Measurements from ENCODE around the gene ELOB. TPM values are rescaled to one million over a fixed set of nuclear protein-coding genes. Genes with fewer than 3 reads are reported as not detected.

Gene ELOB
- total RNA-seq, 1 experiment from 2014 or later: 397 TPM

DNA sequence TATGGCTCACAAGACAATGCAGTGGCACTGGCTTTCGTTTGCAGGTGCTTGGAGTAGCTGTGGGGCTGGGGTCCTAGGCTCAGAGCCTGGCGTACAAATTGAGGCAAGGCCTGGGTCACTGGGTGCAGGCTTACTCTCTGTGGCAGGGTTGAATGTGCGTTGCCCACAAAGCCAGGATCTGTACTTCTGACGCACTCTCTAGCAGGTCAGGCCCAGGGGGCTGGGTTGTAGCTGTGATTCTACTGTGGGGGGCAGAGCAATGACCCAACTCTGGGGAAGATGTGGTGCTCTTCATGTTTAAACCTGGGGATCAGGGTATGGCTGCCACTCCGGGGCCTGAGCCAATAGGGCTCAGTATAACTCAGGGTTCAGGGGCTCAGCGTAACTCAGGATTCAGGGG, 33.6 kb upstream of the ELOB start:
- DNase-seq (ENCODE audit: low spot score): no peak

DNA sequence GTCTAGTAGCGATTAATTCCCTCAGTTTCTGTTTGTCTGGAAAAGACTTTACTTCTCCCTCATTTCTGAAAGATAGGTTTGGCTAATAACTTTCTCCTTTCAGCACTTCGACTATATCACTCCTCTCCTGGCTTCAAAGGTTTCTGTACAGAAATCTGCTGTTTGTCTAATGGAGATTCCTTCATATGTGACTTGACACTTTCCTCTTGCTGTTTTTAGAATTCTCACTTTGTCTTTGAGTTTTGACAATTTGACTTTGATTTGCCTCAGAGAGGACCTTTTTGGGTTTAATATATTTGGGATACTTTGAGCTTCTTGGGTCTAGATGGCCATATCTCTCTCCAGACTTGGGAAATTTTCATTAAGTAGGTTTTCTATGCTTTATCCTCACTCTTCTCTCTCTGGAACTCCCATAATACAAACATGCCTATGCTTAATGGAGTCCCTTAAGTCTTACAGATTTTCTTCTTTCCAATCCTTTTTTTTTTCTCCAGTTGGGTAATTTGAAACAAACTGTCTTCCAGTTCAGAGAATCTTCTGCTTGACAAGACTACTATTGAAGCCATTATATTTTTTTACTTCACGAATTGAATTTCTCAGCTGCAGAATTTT, 32.2 kb upstream of the ELOB start:
- no peak for DNase-seq (ENCODE audit: low spot score)

DNA sequence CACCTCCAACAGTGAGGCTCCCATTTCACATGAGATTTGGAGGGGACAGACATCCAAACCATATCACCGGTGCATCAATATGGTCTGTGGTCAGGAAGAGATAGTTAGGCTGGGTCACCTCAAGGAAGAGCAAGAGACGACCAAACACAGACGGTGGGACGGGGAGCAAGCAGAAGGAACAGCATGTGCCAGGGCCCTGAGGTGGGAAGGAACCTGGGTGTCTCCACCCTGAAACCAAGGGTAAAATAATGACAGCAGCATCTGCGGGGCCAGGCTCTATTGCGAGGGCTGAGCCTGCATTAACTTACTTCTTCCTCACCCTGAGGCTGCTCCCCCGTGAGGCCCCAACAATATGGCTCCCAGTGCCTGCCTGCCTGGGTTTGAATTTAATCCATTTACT, 31.1 kb upstream of the ELOB start:
- DNase-seq (ENCODE audit: low spot score): no peak

DNA sequence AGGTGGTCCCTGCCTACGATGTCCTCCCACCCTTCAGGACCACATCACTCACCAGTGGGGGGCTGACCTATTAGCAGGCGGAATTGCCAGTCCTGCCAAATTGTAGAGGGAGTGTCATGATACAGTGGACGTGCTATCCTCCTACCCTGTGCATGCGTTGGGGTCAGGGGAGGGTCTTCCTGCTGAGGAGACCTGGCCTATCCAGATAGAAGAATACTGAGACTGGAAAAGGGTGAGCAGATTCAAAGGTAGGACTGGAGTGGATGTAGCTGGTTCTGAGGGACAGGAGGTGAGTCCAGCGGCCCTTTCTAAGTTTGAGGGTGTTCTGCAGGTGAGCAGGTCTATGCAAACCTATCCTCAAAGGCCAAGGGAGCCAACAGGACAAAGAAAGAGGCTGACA, 29.2 kb upstream of the ELOB start:
- no peak for DNase-seq (ENCODE audit: low spot score)

DNA sequence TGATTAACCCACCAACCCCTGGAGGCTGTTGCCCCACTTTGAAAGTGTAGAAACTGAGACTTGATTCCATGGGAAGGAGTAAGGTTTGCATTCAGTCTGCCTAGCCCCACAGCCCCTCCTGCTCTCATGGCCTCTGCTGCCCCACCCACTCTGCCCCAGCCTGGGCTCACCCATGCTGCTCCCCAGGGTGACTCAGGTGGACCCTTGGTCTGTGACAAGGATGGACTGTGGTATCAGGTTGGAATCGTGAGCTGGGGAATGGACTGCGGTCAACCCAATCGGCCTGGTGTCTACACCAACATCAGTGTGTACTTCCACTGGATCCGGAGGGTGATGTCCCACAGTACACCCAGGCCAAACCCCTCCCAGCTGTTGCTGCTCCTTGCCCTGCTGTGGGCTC, 27.6 kb upstream of the ELOB start:
- DNase-seq (ENCODE audit: low spot score): no peak

DNA sequence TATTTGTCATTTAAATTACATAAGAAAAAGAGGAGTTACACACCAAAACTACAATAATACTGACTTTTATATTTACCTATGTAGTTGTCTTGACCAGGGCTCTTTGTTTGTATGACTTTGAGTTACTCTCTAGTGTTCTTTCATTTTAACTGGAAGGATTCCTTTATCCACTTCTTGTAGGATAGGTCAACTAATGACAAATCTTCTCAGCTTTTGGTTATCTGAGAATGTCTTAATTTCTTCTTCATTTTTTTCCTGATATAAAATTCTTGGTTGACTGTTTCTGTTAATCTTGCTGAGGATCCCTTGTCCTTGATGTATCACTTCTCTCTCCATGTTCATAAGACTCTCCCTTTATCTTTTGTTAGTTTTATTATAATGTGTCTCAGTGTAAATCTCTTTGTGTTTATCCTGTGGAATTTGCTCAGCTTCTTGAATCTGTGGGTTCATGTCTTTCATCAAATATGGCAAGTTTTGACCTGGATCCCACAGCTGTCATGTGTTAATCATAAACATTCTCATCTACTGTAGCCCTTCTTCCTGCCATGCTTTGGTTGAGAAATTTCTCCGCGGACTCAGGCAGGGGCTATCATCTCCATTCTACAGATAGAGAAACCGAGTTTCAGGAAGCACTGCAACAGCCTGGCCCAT, 26.6 kb upstream of the ELOB start:
- DNase-seq (ENCODE audit: low spot score): no peak

DNA sequence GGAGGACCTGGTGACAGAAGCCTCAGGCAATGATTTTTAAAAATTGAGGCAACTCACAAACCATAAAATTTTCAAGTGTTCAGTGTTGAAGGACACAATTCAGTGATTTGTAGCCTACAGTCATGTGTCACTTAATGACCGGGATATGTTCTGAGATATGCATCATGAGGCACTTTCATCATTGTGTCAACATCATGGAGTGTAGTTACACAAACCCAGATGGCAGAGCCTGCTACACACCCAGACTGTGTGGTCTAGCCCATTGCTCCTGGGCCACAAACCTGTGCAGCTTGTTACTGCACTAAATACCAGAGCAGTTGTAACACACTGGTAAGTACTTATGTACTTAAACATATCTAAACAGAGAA, 22.8 kb upstream of the ELOB start:
- no peak for DNase-seq (ENCODE audit: low spot score)

DNA sequence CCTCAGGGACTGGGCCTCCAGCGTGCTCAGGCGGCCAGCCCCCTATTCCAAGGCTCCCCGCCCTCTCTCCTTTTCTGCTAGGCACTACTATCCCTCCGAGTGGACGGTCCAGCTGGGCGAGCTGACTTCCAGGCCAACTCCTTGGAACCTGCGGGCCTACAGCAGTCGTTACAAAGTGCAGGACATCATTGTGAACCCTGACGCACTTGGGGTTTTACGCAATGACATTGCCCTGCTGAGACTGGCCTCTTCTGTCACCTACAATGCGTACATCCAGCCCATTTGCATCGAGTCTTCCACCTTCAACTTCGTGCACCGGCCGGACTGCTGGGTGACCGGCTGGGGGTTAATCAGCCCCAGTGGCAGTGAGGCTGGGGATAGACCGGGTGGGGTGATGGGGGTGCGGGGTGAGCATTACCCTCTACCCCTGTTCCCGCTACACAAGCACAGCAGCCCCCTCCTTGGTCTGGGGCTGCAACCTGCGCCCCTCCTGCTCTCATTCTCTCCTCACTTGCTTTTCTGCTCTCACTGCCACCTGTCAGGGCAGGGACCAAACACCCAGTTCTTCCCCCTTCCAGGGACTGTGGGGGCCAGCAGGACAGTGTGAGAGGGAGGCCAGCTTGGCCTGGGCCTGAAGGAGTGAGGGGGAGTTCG, 22.3 kb upstream of the ELOB start:
- no peak for DNase-seq (ENCODE audit: low spot score)

DNA sequence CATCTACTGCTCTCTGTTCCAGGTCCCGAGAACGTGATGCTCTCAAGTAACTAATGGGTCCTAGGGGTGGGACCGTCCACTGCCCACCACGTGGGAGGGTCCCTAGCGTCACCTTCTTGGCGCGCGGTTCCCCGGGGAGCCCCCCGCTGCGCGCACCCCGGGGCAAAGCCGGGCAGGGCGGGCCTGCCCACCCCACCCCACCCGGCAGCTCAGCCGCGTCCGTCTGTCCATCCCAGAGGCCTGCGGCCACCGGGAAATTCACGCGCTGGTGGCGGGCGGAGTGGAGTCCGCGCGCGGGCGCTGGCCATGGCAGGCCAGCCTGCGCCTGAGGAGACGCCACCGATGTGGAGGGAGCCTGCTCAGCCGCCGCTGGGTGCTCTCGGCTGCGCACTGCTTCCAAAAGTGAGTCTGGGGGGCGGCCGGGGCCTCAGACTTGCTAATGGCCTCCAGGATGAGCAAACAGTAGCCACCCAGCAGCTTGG, 21.7 kb upstream of the ELOB start:
- DNase-seq (ENCODE audit: low spot score): no peak

DNA sequence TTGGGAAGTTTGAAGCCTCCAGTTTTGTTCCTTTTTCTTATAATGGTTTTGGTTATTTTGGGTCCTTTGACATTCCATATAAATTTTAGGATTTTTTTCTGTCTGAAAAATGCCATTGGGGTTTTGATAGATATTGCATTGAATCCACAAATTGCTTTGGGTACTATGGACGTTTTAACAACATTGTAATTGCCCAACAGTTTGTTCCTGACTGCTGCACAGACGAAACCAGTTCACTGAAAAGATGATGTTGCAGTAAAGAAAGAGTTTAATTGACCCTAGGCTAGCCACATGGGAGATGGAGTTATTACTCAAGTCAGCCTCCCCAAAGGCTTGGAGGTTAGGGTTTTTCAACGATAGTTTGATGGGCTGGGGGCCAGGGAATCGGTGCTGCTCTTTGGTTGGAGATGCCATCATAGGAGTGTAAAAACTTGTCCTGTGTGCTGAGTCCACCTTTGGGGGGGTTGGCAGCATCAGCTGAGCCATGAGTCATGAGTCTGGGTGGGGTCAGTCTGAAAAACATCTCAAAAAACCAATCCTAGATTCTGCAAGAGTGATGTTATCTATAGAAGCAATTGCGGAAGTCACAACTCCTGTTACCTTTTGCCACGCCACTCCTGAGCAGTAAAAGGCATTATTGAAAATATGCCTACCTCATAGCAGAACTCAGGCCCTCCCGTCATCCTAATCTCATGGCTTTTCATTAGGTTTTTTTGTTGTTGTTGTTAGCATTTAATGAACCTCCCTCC, 18.5 kb upstream of the ELOB start:
- peak; percentile 86 for DNase-seq (ENCODE audit: low spot score)

DNA sequence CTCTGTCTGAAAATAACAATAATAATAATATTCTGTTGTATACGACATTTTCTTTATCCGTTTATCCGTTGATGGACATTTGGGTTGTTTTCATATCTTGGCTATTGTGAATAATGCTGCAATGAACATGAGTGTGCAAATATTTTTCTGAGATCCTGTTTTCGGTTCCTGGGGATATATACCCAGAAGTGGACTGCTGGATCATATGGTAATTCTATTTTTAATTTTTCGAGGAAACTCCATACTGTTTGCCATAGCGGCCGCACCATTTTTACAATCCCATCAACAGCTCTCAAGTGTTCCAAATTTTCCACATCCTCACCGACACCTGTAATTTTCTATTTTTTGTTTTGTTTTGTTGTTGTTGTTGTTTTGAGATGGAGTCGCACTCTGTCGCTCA, 15.9 kb upstream of the ELOB start:
- DNase-seq (ENCODE audit: low spot score): no peak

DNA sequence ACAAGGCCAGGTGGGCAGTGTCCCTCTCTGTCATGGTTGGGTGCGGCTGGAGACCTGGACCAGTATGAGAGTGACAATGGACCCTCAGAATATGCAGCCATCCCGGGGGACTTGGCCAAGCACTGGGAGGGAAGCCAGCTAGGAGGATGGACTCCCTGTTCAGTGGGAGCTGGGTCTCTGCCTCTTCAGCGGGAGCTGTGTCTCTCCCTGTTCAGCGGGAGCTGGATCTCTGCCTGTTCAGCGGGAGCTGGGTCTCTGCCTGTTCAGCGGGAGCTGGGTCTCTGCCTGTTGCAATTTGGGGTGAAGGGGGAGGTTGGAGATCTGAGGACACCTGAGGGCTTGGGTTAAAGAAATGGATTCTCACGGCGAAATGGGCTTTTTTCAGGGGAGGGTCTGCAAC, 14.1 kb upstream of the ELOB start:
- no peak for DNase-seq (ENCODE audit: low spot score)

DNA sequence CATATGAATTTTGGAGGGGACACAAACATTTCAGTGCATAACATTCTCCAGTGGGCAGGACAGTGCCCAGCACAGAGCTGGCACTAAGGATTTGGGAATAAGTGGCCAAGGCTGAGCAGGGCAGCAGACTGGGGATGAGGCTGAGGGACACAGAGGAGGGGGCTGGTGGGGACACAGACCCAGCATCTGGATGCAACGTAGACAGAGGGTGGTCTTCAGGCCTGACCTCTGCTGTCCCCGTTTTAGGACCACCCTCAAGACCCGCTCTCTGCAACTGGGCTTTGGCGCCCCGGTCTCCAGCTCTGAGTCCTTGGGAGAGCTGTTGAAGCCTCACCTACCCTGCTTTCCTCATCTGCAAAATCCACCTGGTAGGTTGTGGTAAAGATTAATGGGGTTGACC, 13.6 kb upstream of the ELOB start:
- DNase-seq (ENCODE audit: low spot score): no peak

DNA sequence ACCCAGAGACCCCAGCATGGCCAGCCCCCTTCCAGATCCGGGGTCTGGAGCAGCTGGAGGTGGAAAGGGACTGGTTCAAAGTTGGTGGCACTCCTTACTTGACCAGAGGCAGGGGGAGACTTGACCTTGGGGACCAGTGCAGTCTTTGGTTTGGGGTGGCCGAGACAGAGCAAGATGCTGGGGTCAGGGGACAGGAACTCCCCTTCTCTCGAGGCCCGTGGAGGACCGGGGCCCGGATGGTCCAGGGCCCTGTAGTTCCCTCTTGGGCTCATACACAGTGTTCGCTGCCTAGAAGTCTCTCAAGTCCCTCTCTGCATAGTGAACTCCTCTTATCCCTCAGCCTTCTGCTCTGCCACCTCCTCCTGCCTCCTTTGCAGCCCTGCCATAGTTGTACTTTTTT, 10.9 kb upstream of the ELOB start:
- no peak for DNase-seq (ENCODE audit: low spot score)

DNA sequence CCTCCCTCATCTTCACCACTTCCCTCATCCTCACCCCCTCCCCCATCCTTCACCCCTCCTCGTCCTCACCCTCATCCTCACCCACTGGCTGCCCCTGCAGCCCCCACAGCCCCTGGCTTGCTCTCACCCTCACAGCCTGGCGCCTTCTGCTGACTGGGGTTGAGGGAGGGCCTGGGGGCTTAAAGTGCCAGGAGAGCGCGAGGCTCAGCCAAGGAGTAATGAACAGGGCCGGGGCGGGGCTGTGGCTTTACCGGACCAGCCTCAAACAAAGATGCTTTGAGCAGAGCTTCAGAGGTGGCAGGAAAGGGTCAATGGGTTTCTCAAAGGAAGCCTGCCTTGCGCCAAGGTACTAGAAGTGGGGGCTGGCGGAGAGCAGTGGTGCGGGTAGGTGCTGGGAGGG, 10.3 kb upstream of the ELOB start, which contains the start of gene PRSS33:
PRSS33 (minus strand) TSS at position 155 of the 400 bp plus-strand sequence. CDS start 1,013 bp downstream, outside the sequence.
- no peak for DNase-seq (ENCODE audit: low spot score)

DNA sequence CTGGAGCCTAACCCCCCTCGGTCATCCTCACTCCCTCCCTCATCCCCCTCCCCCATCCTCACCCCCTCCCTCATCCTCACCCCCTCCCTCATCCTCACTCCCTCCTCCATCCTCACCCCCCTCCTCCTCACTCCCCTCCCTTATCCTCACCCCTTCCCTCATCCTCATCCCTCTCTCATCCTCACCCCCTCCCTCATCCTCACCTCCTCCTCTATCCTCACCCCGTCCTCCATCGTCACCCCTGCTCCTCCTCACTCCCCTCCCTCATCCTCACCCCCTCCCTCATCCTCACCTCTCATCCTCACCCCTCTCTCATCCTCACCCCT, 9.7 kb upstream of the ELOB start:
- no peak for DNase-seq (ENCODE audit: low spot score)

DNA sequence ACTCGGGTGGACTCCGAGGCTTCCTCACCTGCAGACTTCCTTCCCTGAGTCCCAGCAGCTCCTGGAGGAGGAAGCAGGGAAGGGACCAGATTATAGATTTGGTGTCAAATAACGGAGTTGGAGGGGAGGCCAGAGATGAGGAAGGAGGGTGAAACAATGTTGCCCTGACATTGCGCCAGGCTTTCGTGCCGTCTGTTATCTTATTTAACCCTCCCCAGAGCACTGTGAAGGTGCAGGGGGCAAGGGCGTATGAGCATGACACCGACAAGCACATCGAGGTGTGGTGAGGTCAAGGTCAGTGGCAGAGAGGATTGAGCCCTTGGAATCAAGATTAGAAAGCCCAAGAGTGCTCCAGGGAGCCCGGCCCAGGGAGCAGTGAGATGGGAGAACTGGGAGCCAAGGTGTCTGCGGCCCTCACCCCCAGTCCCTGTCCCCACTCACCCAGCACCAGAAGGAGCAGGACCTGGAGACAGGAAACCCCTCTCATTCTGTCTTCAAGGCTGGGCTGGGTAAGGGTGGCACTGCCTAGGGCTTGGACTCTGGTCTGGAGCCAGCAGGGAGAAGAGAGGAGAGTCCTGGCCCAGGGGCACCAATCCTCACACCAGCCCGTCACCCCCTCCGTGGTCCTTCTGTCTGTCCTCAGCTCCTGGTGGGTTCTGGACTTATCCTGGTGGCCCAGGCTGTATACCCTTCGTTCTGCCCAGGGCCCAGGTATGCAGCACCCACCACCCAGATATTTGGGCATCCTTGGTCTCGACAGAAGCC, 9.2 kb upstream of the ELOB start:
- DNase-seq (ENCODE audit: low spot score): no peak

DNA sequence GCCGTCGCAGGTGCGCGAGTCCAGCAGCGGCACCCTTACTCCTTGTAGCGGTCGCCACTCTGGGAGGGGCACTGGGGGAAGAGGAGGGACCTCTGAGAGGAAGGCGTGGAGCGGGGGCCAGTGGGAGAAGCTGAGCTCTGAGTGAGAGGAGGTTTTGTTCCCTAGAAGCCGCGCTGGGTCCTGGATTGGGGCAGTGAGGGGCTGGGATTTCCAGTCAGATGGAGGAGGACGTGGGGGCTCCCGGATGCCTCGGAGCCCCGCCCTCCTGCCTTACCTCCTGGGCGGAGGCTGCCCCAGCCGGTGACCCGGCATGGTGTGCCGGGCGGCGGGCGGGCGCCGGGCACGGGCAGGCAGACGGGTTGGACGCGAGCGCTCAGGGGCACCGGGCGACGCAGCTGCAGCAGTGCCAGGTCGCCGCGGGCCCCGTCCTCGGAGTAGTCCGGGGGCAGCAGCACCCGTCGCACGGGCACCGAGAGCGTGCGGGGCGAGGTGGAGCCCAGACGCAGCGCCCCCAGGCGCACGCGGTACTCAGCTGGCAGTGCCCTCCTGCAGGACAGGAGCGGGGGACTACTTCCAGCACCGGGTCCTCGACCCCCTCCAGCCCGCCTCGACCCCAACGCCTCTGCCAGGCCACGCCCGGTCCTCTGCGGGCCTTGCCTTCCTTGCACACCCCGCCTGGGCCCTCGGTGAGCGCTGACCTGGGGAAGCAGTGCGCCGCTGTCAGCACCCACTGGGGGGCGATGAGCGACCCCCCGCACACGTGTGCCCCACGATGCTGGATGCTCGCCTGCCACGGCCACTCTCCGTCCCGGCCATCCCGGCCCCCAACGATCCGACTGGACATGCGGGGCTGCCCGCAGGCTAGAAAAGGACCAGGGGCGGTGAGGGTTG, 8.3 kb upstream of the ELOB start:
- no peak for DNase-seq (ENCODE audit: low spot score)

DNA sequence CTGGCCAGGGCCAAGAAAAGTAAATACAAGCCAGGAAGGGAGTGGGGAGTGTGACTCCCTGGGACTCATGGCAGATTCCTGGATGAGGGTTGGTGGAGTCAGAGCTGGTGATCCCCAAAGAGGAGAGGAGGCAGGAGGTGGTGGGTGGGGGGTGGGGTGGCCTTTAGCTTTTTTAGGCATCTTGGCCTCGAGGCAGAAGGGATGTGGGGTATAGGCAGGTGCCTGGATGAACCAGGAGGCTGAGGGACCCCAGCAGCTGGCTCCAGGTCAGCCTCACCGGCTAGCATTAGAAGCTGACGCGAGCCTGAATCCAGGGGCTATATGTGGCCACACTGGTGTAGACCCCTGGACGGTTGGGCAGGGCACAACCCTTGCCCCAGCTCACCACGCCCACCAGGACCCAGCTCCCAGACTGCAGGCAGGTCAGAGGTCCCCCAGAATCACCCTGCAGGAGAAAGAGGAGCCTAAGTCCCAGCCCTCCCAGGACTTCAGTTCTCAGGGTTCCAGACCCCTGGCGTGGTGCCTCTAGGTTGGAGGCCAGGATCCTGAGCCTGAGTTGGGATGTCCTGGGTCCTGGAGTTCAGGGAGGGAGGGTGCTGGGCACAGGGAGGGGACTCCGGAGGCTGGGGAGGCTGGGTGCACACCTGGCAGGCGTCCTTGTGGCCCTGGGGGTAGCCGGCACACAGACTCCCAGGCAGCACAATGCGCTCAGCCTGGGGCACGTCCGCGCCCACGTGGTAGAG, 7.4 kb upstream of the ELOB start:
- DNase-seq (ENCODE audit: low spot score): no peak

Measured in A172 (cell line).